ENCODE results near the gene VDR.

GRCh38 chr12:47812797-47813510 lies 91.8 kb downstream of the VDR start:
- TF ChIP-seq, protein P1, sequence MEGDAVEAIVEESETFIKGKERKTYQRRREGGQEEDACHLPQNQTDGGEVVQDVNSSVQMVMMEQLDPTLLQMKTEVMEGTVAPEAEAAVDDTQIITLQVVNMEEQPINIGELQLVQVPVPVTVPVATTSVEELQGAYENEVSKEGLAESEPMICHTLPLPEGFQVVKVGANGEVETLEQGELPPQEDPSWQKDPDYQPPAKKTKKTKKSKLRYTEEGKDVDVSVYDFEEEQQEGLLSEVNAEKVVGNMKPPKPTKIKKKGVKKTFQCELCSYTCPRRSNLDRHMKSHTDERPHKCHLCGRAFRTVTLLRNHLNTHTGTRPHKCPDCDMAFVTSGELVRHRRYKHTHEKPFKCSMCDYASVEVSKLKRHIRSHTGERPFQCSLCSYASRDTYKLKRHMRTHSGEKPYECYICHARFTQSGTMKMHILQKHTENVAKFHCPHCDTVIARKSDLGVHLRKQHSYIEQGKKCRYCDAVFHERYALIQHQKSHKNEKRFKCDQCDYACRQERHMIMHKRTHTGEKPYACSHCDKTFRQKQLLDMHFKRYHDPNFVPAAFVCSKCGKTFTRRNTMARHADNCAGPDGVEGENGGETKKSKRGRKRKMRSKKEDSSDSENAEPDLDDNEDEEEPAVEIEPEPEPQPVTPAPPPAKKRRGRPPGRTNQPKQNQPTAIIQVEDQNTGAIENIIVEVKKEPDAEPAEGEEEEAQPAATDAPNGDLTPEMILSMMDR (IDR thresholded peaks at IDR 0.05; ENCODE audit: poor library complexity, severe bottlenecking), result no peak
- no peak for TF ChIP-seq TAF1 (IDR thresholded peaks at IDR 0.05; ENCODE audit: low read depth)
- no peak for TF ChIP-seq EP300 (conservative IDR thresholded peaks at IDR 0.05; ENCODE audit: poor library complexity, severe bottlenecking)
- no peak for TF ChIP-seq EZH2 (IDR thresholded peaks at IDR 0.05; ENCODE audit: borderline replicate concordance, insufficient read depth, low read length, poor library complexity, severe bottlenecking)
- peak; percentile 41 for TF ChIP-seq POLR2AphosphoS5 (IDR thresholded peaks at IDR 0.05)
- no peak for TF ChIP-seq RAD21 (conservative IDR thresholded peaks at IDR 0.05)
- no peak for TF ChIP-seq REST (IDR thresholded peaks at IDR 0.05; ENCODE audit: borderline replicate concordance)
